ENCODE measurements around the gene MDP1.

MDP1 gene

DNA sequence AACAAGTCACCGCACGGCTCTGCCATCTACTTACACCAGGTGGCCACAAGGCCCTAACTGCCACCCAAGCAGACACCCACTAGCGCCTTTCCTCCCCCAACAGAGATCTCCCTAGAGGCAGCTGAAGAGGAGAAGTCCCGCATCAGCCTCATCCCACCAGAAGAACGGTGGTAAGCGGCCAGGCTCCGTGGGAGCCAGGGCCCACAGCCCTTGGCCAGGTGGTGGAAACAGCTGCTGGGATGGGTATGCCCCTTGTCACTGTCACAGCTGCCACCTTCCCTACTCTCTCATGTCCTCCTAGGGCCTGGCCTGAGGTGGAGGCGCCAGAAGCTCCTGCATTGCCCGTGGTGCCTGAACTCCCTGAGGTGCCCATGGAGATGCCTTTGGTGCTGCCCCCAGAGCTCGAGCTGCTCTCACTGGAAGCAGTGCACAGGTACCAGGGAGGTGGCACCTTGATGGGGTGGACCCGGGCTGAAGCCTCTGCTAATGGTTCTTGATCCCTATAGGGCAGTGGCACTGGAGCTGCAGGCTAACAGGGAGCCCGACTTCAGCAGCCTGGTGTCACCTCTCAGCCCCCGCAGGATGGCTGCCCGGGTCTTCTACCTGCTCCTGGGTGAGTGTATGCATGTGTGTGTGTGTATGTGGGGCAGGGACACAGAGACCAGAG, 36.4 kb downstream of the MDP1 start:
- peak; percentile 43 for DNase-seq

- DNase-seq, result no peak
Observed at GRCh38 chr14:24178399-24179178, 37.3 kb downstream of the MDP1 start.

GRCh38 chr14:24177891-24178290, 38.0 kb downstream of the MDP1 start:
- no peak for DNase-seq

DNA sequence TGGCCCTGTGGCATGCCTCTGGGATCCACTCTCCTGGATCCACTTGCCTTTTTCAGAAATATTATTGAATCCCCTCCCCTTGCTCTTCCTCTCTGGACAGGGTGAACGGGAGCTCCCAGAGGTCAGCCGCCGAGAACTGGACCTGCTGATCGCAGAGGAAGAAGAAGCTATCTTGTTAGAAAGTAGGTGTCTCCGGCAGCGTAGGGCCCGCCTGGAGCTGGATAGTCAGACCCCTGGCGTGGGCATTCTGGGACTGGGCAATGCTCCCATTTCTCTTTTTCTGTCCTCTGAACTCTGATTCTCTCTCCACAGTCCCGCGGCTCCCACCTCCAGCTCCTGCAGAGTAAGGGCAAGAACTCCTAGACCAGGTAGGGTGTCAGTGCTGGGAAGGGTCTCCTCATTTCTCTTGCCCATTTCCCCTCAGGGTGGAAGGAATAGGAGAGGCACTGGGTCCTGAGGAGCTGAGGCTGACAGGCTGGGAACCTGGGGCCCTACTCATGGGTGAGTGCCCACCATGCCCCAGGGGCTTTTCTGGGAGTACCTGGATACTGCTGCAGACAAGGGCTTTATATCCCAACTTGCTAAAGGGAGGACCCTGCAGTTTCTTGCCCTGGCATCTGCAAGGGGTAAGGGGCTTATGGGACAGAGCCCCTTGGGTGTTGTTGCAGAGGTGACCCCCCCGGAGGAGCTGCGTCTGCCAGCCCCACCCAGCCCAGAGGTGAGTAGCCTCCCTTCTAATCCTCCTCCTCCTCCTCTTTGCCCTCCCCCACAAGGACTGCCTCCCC, 38.6 kb downstream of the MDP1 start:
- DNase-seq, result no peak

- DNase-seq, result no peak
Observed at GRCh38 chr14:24176599-24176998, 39.3 kb downstream of the MDP1 start.

GRCh38 chr14:24172871-24173281, 43.0 kb downstream of the MDP1 start:
- peak; percentile 60 for DNase-seq

DNA sequence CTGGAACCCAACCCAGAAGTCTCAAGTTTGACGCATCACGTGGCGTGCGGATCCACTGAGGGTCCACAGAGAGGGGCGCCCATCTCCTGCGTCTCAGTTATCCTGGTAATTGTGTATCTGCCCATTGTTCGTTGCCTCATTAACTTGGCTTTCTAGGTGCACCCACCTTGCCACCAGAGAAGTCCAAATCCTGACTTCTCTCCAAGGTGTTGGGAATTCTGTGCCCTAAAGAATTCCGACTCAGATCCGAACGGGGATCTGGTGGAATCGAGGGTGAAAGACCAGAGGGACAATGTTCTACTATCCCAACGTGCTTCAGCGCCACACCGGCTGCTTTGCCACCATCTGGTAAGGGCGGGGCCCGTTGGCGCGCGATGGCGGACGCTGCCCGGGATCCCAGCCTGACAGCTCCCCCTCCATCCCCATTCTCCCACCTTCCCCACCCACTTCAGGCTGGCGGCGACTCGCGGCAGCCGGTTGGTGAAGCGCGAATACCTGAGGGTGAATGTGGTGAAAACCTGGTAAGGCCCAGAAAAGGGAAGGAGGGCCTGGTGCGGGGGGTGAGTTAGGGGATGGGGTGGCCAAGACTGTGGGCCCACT, 43.5 kb downstream of the MDP1 start:
- peak; percentile 76 for DNase-seq

- peak; percentile 100 for DNase-seq
Observed at GRCh38 chr14:24171422-24172260, 44.2 kb downstream of the MDP1 start, which contains the start of gene REC8. Gene REC8, plus strand, starts transcription at chr14:24172080. Its CDS starts 473 bp downstream, at chr14:24172553.

DNA sequence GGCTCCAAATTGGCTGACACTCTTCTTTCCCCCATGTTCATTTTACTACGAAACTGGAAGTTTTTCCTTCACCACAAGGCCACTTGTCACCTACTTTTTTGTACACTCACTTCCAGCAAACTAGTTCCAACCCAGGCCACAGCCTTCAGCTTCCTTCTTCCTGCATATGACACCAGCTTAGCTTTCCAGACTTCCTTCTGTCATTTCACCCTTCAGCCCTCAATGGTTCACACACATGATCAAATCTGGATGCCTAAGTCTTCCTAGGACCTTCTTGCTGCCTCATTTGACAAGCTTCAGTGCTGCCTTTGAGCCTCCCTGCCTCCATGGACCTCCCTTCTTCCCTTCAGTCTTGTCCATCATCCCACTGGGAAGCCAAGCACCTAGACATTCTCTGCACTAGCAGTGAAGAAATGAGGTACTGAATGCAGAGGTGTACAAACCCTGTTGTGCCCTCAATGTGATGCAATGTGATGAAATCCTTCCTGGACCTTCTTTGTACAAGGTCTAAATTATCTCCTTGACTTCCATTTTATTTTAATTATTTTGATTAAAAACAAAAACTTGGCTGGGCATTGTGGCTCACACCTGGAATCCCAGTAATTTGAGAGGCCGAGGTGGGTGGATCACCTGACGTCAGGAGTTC, 48.3 kb downstream of the MDP1 start:
- no peak for DNase-seq

DNA sequence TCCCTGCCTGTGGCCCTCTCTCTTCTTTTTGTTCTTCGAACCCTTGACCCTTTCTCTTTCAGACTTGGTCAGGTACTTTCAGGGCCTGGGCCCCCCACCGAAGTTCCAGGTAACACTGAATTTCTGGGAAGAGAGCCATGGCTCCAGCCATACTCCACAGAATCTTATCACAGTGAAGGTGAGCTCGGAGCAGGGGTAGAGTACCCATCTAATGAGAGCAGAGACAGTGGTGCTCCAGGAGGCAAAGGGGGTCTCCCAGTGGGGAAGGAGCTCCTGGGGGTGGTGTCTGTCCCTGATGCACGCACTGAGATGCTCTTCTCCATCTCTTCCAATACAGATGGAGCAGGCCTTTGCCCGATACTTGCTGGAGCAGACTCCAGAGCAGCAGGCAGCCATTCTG, 50.1 kb downstream of the MDP1 start:
- no peak for DNase-seq

DNA sequence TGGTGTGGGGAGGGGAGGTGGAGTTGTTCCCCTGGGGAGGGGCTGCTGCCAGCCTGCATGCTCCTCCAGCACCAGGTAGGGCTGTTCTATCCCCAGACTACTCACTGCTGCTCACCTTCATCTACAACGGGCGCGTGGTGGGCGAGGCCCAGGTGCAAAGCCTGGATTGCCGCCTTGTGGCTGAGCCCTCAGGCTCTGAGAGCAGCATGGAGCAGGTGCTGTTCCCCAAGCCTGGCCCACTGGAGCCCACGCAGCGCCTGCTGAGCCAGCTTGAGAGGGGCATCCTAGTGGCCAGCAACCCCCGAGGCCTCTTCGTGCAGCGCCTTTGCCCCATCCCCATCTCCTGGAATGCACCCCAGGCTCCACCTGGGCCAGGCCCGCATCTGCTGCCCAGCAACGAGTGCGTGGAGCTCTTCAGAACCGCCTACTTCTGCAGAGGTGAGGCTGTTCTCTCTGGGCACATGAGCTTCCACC, 51.3 kb downstream of the MDP1 start:
- DNase-seq, result no peak
